Measurements from ENCODE around the gene FOXM1.

The FOXM1 gene

DNA sequence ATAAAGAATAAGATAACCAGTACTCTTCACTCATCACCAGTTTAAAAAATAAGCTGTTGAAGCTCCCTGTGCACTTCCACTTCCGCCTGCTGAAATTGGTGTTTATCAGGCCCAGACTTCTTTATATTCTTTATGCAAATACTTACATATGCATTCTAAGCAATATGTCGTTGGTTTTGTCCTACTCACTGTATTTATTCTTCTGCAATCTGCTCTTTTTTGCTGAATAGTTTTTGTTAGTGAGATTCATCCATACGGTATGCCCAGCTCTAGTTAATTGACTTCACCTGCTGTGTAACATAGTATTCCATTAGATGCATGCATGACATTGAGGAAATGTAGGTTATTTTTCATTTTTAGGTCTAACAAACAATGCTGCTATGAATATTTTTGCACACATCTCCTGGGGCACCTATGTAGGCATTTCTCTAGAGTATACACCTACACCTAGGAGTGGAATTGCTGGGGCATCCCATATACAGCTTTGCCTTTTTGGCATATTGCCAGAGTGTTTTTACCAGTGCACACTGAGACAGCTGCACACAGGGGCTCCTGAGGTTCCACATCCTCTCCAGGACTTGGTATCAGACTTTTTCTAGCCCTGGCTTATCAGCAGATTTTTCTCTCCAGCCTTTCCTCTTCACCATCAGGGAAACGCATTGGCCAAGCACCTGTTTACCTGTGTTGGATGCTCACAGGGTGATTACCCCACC, 41.1 kb downstream of the FOXM1 start:
- DNase-seq: no peak

DNA sequence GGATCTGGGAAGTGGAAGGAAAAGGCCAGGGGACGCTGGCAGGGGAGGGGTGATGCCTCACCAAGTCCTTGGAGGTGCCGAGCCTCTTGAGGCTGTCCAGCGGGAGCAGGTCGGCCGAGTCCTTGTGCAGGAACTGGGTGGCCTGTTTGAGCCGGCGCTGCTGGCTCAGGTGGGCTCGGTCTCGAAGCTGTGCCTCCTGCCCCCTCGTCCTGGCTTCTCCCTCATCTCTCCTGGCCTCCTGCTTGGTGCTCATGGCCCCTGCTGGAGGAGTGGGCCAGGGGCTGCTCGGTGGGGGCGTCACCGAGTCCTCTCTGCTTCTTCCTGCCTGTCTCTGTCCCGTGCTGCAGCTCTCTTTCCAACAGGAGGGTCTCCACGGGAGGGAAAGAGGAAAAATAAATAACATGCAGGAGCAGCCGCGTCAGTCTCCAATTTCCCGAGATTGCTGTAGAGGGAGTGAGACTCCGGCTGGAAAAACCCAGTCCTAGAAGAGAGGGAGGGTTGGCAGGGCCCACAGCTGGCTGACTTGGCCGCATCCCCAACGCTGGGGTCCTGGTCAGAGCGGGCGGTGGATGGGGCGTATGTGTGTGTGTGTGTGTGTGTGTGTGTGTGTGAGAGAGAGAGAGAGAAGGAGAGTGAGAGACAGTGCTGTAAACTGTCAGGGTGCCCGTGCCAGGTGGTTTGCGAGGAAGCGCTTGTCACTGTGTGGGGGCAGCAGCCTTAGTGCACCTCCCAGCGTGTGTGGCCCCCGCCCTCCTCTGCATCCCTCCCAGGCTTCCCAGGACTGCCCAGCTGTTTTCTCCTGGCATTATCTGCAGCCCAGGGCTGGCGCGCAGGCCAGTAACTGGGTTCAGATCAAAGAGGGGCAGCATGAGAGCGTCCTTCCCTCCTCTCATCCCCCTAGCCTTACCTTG, 42.1 kb downstream of the FOXM1 start, which contains the start of gene NRIP2:
Gene NRIP2 (minus strand): TSS at position 455 of the 911 bp plus-strand sequence. CDS start 52 bp downstream, at position 403.
- DNase-seq: no peak

DNA sequence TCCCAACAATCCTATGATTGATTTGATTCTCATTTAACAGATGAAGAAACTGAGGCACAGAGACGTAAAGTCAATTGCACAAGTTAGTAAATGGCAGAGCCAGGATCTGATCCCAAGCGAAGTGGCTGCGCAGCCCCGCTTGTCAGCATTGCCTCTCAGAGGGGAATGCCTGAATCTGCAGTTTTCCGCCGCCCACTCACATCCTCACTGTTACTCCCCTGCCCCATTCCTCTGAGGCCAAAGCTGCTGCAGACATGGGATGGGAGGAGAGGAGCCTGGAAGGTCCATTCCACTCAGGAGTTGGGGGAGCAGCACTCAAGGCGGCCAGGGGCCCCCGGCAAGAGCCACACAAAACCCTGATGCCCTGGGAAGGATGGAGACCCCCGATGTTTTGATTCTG, 43.2 kb downstream of the FOXM1 start:
- DNase-seq: no peak

DNA sequence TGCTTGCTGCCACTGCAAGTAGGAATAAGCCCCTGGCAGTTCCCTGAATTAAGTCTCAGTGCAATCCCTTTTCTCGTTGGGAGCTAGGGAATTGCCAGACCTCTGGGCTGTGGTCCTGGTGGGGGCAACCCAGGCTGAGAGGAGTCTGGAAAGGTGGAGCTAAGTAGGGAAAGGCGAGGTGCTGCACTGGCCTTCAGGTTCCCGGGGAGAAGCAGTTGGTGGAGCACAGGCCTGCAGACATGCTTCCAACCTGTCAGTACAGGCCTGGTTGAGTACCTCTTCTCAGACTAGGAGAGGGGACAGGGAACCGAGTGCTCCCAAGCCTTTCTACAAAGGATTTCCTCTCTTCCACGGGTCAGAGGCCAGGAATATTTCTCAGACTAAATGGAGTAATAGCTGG, 43.6 kb downstream of the FOXM1 start:
- no peak for DNase-seq

DNA sequence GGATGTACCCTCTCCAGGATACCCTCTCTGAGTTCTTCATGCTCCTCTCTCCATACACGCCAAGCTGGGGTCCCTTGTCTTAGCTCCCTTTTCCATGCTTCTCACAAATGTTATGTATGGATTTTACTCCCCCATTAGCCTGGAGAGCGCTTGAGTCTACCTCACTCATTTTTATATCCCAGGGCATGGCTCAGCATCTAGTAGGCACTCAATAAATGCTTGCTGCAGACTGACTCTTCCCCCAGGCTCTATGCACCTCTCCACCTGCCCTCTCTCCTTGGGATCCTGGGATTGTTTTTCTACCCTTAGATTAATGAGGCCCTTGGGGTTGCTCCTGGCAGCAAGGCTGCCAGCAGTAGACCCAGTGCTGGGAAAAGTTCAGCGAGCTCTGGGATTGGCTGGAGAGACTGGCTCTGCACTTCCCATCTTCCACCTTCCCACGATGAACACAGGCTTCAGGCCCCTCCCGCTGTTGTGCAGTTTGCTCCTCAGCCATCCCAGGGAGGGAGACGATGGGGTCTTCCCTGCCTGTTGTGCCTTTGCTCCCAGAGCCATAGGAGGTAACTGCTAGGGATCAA, 44.3 kb downstream of the FOXM1 start:
- DNase-seq: no peak

DNA sequence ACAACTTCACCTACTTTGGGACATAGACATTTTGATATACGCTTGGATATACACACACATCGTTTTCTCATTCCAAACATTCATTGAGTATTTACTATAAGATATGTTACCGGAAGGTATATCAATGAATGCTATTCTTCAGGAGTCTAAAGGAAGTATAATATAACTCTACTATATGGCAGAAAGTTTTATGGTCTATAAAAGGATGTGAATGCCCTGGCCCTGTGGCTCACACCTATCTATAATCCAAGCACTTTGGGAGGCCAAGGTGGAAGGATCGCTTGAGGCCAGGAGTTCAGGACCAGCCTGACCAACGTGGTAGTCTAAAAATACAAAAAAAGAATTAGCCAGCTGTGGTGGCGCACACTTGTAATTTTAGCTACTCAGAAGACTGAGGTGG, 47.7 kb downstream of the FOXM1 start:
- no peak for DNase-seq

DNA sequence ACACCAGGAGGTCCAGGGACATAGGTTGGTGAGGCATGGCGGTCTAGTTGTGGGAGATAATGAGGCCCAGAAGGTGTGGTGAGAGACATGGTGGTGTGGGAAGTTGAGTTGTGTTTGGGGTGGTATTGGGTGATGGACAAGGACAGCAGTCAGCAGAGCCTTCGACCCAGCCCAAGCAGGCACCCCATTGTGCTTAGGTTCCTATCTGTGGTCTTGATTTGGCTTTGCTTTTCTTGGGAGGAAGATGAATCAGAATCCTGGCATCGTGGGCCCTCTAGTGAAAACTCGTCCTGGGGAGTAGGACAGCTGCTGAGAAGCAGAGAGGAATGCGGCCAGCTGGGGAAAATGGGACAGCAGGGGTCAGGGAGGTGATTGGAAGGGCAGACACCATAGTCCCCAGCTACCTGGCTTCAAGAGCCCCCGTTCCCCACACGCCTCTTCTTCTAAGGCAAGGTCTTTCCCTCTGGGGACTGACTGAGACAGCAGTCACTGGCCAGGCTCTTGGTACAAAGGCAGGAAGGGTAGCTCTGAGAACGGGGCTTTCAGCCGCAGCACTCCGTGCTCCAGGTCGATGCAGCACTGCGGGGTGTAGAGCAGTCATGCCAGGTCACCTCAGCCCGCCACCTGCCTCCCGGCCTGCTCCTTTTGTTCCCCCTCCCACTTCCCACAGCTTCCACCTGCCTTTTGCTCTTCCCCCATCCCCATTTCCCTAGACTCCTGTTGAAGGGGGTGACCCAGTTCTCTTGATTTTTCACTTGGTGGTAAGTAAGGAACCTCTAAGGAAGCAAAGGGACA, 50.1 kb downstream of the FOXM1 start:
- DNase-seq: no peak

DNA sequence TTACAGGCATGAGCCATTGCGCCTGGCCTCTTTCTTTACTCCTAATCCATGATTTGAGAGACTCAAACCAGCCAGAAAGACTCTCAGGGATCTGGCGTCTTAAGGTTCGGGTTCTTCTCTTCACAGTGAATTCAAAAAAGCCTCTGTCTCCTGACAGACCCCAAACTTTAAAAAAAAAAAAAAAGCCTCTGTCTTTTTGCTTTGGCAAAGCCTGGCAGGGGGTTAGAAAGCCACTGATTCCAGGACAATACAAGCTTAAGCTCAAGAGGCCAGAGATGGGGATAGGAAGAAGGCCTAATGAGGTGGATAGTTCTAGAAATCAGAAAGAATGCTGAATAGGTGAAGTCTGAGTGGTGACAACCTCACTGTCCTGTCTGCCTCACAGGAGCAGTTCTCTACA, 50.9 kb downstream of the FOXM1 start:
- DNase-seq: no peak

DNA sequence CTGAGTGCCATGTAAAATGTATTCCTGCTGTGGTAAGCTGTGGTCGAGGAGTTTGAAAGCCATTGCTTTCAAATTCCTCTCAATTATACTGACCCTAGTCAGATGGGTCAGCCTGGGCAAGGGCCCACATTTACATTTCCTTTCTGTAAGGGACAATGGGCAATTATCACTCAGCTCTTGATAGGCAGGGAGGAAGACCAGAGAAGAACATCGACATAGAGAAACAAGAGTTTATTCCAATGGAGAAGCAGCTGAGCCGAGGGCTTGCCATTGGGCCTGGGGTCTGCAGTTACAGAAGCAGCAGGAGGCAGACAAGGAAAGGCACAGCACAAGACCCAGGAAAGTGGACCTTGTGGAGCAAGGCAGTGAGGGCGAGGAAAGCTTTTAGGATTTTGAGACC, 51.8 kb downstream of the FOXM1 start:
- no peak for DNase-seq

DNA sequence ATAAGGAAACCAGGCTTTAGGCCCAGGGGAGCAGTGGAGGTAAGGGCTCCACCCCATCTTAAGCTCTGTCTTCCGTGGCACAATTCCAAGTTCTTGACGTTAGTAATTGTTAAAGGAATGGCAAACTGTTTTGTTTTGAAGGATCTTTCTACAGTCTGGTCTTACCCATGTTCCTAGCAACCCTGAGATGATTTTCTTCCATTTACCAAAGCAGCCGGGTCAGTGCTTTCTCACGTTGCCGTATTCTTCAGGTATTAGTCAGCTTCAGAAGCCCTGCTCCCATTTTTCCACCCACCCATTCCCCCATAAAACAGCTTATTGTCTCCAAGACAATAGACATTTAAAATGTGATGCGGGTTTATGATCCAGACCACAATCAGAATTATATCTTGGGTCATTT, 52.4 kb downstream of the FOXM1 start:
- DNase-seq: no peak

DNA sequence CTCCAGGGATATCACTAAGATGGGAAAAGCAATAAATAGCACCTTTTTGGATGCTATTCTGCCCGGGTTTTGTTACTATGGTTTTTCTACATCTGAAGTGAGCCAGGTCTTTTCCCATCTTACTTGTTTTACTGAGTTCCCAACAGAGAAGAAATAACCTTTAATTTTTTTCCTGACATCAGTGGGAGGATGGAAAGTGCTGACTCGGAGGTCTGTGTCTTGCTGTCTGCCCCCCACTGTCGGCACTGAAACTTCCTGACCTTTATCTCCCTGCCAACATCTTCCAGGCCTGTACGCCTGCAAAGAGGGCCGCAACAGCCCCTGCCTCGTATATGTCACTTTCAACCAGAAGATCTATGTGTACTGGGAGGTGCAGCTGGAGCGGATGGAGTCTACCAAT, 53.5 kb downstream of the FOXM1 start:
- no peak for DNase-seq

DNA sequence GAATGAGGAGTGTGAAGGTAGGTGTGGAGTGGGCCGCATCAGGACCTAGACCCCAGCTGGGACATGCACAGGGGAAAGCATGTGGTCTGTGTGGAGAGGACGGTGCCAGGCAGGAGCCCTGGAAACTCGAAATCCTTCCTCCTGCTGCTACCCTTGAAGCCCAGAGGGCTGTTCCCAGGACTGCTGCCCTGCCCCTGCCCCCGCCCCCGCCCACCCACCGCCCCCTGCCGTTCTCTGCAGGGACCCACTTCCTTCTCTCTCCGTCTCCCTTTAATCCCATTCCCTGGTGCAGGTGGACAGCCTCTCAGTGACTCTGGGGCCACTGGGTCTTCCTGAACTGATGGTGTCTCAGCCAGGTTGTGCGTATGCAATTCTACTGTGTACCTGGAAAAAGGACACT, 56.5 kb downstream of the FOXM1 start:
- no peak for DNase-seq

DNA sequence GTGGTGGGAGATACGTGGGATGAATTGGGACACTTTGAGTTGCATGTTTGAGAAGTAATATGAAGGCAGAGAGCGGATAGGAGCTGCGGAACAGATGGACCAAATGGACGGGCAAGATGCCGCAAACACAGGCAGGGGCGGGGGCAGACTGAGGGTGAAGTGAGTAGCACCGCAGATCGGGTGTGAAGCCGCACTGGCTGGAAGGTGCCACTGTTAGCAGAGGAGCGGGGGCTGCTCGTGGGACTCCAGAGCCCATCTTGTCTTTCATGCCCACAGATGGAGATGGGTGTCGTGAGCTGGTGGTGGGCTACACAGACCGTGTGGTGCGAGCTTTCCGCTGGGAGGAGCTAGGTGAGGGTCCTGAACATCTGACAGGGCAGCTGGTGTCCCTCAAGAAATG, 57.2 kb downstream of the FOXM1 start:
- no peak for DNase-seq

DNA sequence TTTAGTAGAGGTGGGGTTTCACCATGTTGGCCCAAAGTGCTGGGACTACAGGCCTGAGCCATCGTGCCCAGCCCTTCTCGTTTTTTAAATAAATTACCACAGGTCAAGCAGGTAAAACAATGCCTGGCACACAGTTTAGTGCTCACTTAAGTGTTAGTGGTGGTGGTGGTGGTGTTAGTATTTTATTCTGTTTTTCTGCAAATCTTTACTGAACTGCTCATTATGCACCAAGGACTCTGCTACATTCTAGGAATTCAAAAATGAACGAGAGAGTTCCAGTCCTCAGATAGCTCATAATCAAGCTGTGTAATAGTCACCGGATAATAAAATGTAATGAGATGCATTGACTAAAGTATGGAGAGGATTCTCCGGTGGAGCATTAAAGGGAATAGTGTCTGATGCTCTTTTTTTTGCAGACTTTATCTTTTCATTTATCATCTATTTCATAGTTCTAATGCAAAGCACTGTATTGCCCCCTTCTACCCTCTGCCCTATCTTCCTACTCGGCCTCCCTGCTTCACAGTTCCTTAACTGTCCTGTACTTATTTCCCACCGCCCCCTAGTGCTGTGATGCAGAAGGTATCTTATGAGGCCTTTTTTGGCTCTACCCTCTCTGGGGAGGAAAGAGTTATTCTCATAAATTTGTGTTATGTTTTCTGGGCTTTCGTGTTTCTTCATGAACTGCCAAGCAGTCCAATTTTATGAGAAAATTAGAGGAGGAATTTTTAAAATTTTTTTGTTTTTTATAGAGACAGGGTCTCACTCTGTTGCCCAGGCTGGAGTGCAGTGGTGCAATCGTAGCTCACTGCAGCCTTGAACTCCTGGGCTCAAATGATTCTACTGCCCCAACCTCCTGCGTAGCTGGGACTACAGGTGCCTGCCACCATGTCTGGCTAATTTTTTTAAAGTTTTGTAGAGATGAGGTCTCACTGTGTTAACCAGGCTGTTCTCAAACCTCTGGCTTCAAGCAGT, 63.5 kb downstream of the FOXM1 start:
- DNase-seq: peak; percentile 72

DNA sequence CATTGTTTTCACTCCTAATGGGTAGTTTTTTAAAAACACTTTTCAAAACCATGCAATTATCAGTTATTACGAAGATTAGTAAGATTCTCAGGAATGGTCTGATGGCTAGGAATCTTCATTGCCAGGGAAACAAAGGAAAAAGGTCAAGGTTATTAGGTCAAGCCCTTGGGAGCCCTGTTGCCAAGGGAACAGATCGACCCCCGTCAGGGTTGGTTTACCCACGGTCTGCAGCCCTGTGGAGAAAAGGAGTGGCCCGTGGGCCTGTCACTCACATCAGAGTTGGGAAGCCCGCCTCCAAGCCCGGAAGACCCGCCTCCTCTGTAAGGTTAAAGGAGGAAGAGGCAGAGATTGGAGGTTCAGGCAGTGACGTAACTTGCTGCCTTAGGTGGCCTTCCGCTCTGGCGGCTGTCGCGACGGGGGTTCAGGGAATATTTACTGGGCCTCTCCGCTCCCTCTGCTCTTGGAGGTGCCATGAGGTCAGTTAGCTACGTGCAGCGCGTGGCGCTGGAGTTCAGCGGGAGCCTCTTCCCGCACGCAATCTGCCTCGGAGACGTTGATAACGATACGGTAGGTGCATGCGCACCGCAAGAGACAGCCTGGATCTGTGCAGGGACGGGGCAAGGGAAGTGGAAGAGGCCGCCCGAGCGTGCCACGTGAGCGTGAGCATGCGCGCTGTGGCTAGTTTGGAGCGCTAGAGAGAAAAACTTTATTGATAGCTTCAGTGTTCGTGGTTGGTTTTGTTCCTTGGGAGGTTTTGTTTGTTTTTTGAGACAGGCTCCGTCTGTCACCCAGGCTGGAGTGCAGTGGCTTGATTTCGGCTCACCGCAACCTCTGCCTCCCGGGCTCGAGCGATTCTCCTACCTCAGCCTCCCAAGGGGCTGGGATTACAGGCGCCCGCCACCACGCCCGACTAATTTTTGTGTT, 64.4 kb downstream of the FOXM1 start, which contains the start of gene ITFG2:
Gene ITFG2 (plus strand): TSS at position 379 of the 924 bp plus-strand sequence. CDS start 93 bp downstream, at position 472.
- peak; percentile 99 for DNase-seq

DNA sequence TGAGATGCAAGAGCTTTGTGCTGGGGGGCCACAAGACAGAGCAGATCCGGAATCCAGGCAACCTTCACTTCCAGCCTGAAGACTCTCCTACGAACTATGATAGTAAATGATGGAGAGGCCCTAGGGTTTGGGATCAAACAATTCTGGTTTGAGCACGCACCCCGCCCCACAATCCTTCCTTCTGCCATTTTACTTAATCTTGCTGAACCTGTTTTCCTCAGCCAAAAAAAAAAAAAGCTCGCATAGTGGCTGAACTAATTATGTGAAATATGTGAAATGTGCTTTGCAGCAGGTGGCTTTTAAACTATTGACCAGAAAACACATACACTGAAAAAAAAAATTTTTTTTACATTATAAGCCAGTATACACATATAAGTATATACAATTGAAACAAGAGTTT, 65.2 kb downstream of the FOXM1 start:
- no peak for DNase-seq
